Neutrophil (primary cell): Measurements from ENCODE around the gene OR12D2.
"Not testable (repeated sequence)": the region's sequence is repeated elsewhere in the genome, so short reads cannot be mapped to it uniquely, and the experiment has no call there.

Experiments used
- H3K27ac ChIP-seq: fragments of 200-600 bp; sonication (generic); 2 replicates; pipeline ENCODE4 v1.5.1; 2016; ENCODE audit warnings: mild to moderate bottlenecking, moderate library complexity
- H3K27me3 ChIP-seq: fragments of 200-600 bp; sonication (generic); 2 replicates; pipeline ENCODE4 v1.6.0; 2016; ENCODE audit warnings: mild to moderate bottlenecking
- H3K36me3 ChIP-seq: fragments of 200-600 bp; sonication (generic); 2 replicates; pipeline ENCODE4 v1.5.1; 2017
- H3K4me1 ChIP-seq, 2 experiments: fragments of 200-600 bp in 1 of 2; sonication (generic) in 1 of 2; 1 replicate in 1 of 2; 2 replicates in 1 of 2; pipeline versions ENCODE4 v1.5.1 to v1.6.1; 2013 to 2016; ENCODE audit warnings: low read depth in 1 of 2, low read length in 1 of 2, mild to moderate bottlenecking in 1 of 2, moderate library complexity in 1 of 2; ENCODE audit not compliant: control insufficient read depth in 1 of 2, insufficient read depth in 1 of 2
- H3K4me3 ChIP-seq, 2 experiments: fragments of 200-600 bp in 1 of 2; sonication (generic) in 1 of 2; 1 replicate in 1 of 2; 2 replicates in 1 of 2; pipeline ENCODE4 v1.5.1; 2013 to 2016; ENCODE audit warnings: low read depth in 1 of 2, low read length in 1 of 2, mild to moderate bottlenecking in 1 of 2, moderate library complexity in 1 of 2
- H3K9me3 ChIP-seq: fragments of 200-600 bp; sonication (generic); 2 replicates; pipeline ENCODE4 v1.5.1; 2016
- TF ChIP-seq, protein P1 (sequence below): fragments of 200-600 bp; sonication (generic); IDR thresholded peaks from 2 replicates; pipeline ENCODE4 v1.5.1; 2016; ENCODE audit warnings: antibody characterized with exemption

OR12D2 gene

GRCh38 chr6:29424168-29424567 lies 28.7 kb downstream of the OR12D2 start:
- H3K27ac ChIP-seq: no peak overlapping the region
- H3K4me1 ChIP-seq: no peaks in the 10 kb centered on the region
- no peak overlapping the region for H3K4me3 ChIP-seq
- TF ChIP-seq, protein P1, sequence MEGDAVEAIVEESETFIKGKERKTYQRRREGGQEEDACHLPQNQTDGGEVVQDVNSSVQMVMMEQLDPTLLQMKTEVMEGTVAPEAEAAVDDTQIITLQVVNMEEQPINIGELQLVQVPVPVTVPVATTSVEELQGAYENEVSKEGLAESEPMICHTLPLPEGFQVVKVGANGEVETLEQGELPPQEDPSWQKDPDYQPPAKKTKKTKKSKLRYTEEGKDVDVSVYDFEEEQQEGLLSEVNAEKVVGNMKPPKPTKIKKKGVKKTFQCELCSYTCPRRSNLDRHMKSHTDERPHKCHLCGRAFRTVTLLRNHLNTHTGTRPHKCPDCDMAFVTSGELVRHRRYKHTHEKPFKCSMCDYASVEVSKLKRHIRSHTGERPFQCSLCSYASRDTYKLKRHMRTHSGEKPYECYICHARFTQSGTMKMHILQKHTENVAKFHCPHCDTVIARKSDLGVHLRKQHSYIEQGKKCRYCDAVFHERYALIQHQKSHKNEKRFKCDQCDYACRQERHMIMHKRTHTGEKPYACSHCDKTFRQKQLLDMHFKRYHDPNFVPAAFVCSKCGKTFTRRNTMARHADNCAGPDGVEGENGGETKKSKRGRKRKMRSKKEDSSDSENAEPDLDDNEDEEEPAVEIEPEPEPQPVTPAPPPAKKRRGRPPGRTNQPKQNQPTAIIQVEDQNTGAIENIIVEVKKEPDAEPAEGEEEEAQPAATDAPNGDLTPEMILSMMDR: no peak
- no peaks in the 10 kb centered on the region for H3K9me3 ChIP-seq
- no peaks in the 10 kb centered on the region for H3K27me3 ChIP-seq
- H3K36me3 ChIP-seq: no peaks in the 10 kb centered on the region

- H3K4me1 ChIP-seq: no peaks in the 10 kb centered on the region
- TF ChIP-seq, protein P1: no peak
Observed at GRCh38 chr6:29424575-29424974, 29.1 kb downstream of the OR12D2 start.

DNA sequence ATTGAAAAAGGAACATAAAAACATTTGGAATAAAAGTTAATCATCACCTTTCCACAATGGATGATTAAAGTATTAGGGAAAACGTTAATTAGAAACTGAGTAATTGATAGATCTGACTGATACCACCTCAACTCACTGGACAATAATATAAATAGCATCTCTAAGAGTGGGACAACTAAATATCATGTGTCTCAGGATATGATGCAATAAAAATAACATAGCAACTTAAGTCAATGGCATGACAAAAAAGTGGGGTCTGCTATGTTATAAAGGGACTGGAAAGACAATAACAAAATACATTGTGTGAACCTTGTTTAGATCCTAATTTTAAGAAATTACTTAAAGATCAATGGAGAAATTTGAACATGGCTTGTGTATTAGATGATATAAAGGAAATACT lies 29.6 kb downstream of the OR12D2 start:
- no peaks in the 10 kb centered on the region for H3K4me1 ChIP-seq
- no peaks in the 10 kb centered on the region for H3K27me3 ChIP-seq
- H3K4me3 ChIP-seq: no peak overlapping the region
- H3K9me3 ChIP-seq: no peaks in the 10 kb centered on the region
- TF ChIP-seq, protein P1: no peak
- H3K27ac ChIP-seq: no peak overlapping the region
- no peaks in the 10 kb centered on the region for H3K36me3 ChIP-seq

More at GRCh38 chr6:29424575-29424974, 29.1 kb downstream of the OR12D2 start:
- Histone ChIP-seq H3K27ac (no peak overlapping the region), H3K9me3 (no peaks in the 10 kb centered on the region), H3K4me3 (no peak overlapping the region), H3K36me3 (no peaks in the 10 kb centered on the region), H3K27me3 (no peaks in the 10 kb centered on the region)

GRCh38 chr6:29426654-29427053 lies 31.2 kb downstream of the OR12D2 start:
- H3K9me3 ChIP-seq: no peaks in the 10 kb centered on the region
- no peaks in the 10 kb centered on the region for H3K27me3 ChIP-seq
- H3K36me3 ChIP-seq: no peaks in the 10 kb centered on the region
- H3K27ac ChIP-seq: no peak overlapping the region
- no peaks in the 10 kb centered on the region for H3K4me1 ChIP-seq
- no peak overlapping the region for H3K4me3 ChIP-seq
- TF ChIP-seq, protein P1: no peak

GRCh38 chr6:29436730-29437129 lies 41.3 kb downstream of the OR12D2 start:
- H3K4me1 ChIP-seq, H3K4me3 ChIP-seq, H3K27ac ChIP-seq, H3K9me3 ChIP-seq, H3K36me3 ChIP-seq: not testable (repeated sequence)
- peaks cover 22% of the 10 kb centered on the region for H3K27me3 ChIP-seq

GRCh38 chr6:29439006-29439405 lies 43.6 kb downstream of the OR12D2 start, which contains the start of gene OR10C1:
Gene OR10C1, plus strand, starts transcription at chr6:29439306. Its CDS starts 710 bp downstream, at chr6:29440016.
- Histone ChIP-seq H3K4me1 (no peaks in the 10 kb centered on the region), H3K27ac (no peak within 1 kb of the TSS), H3K36me3 (no peaks in the 10 kb centered on the region), H3K4me3 (no peak within 1 kb of the TSS), H3K27me3 (peaks cover 9% of the 10 kb centered on the region), H3K9me3 (no peaks in the 10 kb centered on the region)
- TF ChIP-seq, protein P1: no peak
